Measurements from ENCODE around the gene GCFC2.

DNA sequence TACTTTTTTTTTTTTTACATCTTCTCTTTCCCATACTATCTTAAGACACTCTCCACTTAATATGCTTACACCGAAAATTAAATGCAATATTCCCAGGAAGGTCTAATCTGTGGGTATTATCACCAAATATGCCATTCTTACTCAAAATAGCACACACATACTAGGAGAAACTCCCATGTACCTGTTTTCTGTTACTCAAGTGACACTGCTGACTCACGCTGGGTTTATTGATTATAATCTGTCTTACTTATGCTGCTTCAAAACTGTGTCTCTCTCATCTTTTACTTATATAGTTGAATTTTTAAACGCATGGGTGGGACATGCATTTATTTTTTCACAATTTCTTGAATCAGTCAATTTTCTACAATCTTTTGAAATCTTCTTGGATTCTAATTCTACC is 34.3 kb downstream of the GCFC2 start:
- TF ChIP-seq, protein P1, sequence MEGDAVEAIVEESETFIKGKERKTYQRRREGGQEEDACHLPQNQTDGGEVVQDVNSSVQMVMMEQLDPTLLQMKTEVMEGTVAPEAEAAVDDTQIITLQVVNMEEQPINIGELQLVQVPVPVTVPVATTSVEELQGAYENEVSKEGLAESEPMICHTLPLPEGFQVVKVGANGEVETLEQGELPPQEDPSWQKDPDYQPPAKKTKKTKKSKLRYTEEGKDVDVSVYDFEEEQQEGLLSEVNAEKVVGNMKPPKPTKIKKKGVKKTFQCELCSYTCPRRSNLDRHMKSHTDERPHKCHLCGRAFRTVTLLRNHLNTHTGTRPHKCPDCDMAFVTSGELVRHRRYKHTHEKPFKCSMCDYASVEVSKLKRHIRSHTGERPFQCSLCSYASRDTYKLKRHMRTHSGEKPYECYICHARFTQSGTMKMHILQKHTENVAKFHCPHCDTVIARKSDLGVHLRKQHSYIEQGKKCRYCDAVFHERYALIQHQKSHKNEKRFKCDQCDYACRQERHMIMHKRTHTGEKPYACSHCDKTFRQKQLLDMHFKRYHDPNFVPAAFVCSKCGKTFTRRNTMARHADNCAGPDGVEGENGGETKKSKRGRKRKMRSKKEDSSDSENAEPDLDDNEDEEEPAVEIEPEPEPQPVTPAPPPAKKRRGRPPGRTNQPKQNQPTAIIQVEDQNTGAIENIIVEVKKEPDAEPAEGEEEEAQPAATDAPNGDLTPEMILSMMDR (IDR thresholded peaks at IDR 0.05; ENCODE audit: insufficient read depth, low read depth, low read length), result no peak
- TF ChIP-seq EZH2 (IDR thresholded peaks at IDR 0.05; ENCODE audit: insufficient read depth, low read length), result no peak

Data from astrocyte (in vitro differentiated cells and primary cell).